BLaER1 treated with 17β-estradiol and CSF1 and Interleukin-3, amounts not matched to agents 10 nM and 100 nM (cell line): ENCODE data around the gene ACHE.
"Not testable (repeated sequence)": the region's sequence is repeated elsewhere in the genome, so short reads cannot be mapped to it uniquely, and the experiment has no call there.

ENCODE experiments used
- H3K27ac ChIP-seq, 11 experiments: shearing (Covaris generic); formaldehyde crosslinking; 2 replicates each; pipeline ENCODE4 v1.8.1; 2022
- H3K27me3 ChIP-seq, 11 experiments: shearing (Covaris generic); formaldehyde crosslinking; 2 replicates each; pipeline ENCODE4 v1.8.1; 2022
- H3K36me3 ChIP-seq, 11 experiments: shearing (Covaris generic); formaldehyde crosslinking; 2 replicates each; pipeline ENCODE4 v1.8.1; 2022
- H3K4me1 ChIP-seq, 10 experiments: shearing (Covaris generic); formaldehyde crosslinking; 2 replicates each; pipeline ENCODE4 v1.8.1; 2022
- H3K4me2 ChIP-seq, 11 experiments: shearing (Covaris generic); formaldehyde crosslinking; 2 replicates each; pipeline ENCODE4 v1.8.1; 2022
- H3K4me3 ChIP-seq, 10 experiments: shearing (Covaris generic); formaldehyde crosslinking; 2 replicates each; pipeline ENCODE4 v1.8.1; 2022
- H3K9ac ChIP-seq, 11 experiments: shearing (Covaris generic); formaldehyde crosslinking; 2 replicates each; pipeline ENCODE4 v1.8.1; 2022
- H3K9me3 ChIP-seq, 11 experiments: shearing (Covaris generic); formaldehyde crosslinking; replicated peaks in 1 of 11; 2 replicates each; pipeline ENCODE4 v1.8.1; 2022
- H4K20me1 ChIP-seq, 11 experiments: shearing (Covaris generic); formaldehyde crosslinking; 2 replicates each; pipeline ENCODE4 v1.8.1; 2022
- Cebpa-rat ChIP-seq, 11 experiments: shearing (Covaris generic); IDR thresholded peaks; 2 replicates each; pipeline ENCODE4 v1.8.1; 2022

ACHE gene

GRCh38 chr7:100861616-100861985 lies 34.1 kb downstream of the ACHE start:
- no peak for TF ChIP-seq Cebpa-rat (IDR thresholded peaks at IDR 0.05)
- no peak overlapping the region for H3K4me3 ChIP-seq
- no peak overlapping the region for H3K27ac ChIP-seq
- H3K27me3 ChIP-seq = no peaks in the 10 kb centered on the region
- no peaks in the 10 kb centered on the region for H3K9me3 ChIP-seq
- H3K4me1 ChIP-seq = peaks cover 26 to 64% (median 49%) of the 10 kb centered on the region in 10 experiments
- H3K36me3 ChIP-seq = peaks cover 43 to 94% (median 88%) of the 10 kb centered on the region in 11 experiments
- no peak overlapping the region for H3K4me2 ChIP-seq
- H3K9ac ChIP-seq = no peak overlapping the region
- peaks cover 27 to 79% (median 61%) of the 10 kb centered on the region in 11 experiments; a peak in 21 of 22 replicates for H4K20me1 ChIP-seq

- Histone ChIP-seq H3K4me1 (peaks cover 20 to 60% (median 46%) of the 10 kb centered on the region in 10 experiments), H3K9me3 (no peaks in the 10 kb centered on the region), H3K4me3 (no peak overlapping the region), H4K20me1 (peaks cover 31 to 86% (median 68%) of the 10 kb centered on the region in 11 experiments; a peak in 21 of 22 replicates), H3K4me2 (peak overlapping the region in 2 of 11 experiments; percentile 6 to 12; a peak in 5 of 22 replicates), H3K27me3 (no peaks in the 10 kb centered on the region), H3K36me3 (peaks cover 46 to 99% (median 94%) of the 10 kb centered on the region in 11 experiments), H3K27ac (no peak overlapping the region), H3K9ac (no peak overlapping the region)
- TF ChIP-seq Cebpa-rat (IDR thresholded peaks at IDR 0.05) = no peak
Measured at GRCh38 chr7:100860702-100861615, 34.7 kb downstream of the ACHE start.

- Histone ChIP-seq H3K9ac (no peak overlapping the region), H3K27ac (no peak overlapping the region)
Measured at GRCh38 chr7:100859856-100860255, 35.8 kb downstream of the ACHE start.

GRCh38 chr7:100856871-100857282 lies 38.8 kb downstream of the ACHE start:
- H3K4me3 ChIP-seq = no peak overlapping the region

More at GRCh38 chr7:100859856-100860255, 35.8 kb downstream of the ACHE start:
- Histone ChIP-seq H3K4me3 (no peak overlapping the region), H3K4me2 (no peak overlapping the region), H3K36me3 (peaks cover 46 to 100% (median 95%) of the 10 kb centered on the region in 11 experiments), H3K9me3 (no peaks in the 10 kb centered on the region), H3K4me1 (peaks cover 22 to 60% (median 45%) of the 10 kb centered on the region in 10 experiments), H4K20me1 (peaks cover 40 to 97% (median 79%) of the 10 kb centered on the region in 11 experiments; a peak in 21 of 22 replicates), H3K27me3 (no peaks in the 10 kb centered on the region)
- TF ChIP-seq Cebpa-rat (IDR thresholded peaks at IDR 0.05) = no peak

GRCh38 chr7:100855515-100855914 lies 40.2 kb downstream of the ACHE start:
- Histone ChIP-seq H3K9me3 (no peaks in the 10 kb centered on the region), H4K20me1 (peaks cover 52 to 78% (median 74%) of the 10 kb centered on the region in 11 experiments), H3K4me2 (peak overlapping the region in 8 of 11 experiments; percentile 35 to 100 (median 96); a peak in 13 of 22 replicates), H3K27me3 (no peaks in the 10 kb centered on the region), H3K9ac (peak overlapping the region in 7 of 11 experiments; percentile 10 to 84 (median 31); a peak in 4 of 22 replicates), H3K27ac (no peak overlapping the region), H3K36me3 (peaks cover 20 to 67% (median 59%) of the 10 kb centered on the region in 11 experiments), H3K4me1 (peaks cover 16 to 39% (median 37%) of the 10 kb centered on the region in 10 experiments), H3K4me3 (no peak overlapping the region)
- TF ChIP-seq Cebpa-rat (IDR thresholded peaks at IDR 0.05) = no peak

More at GRCh38 chr7:100856871-100857282, 38.8 kb downstream of the ACHE start:
- Histone ChIP-seq H3K27me3 (no peaks in the 10 kb centered on the region), H3K9me3 (no peaks in the 10 kb centered on the region), H3K4me1 (peaks cover 24 to 48% (median 36%) of the 10 kb centered on the region in 10 experiments), H3K27ac (no peak overlapping the region), H4K20me1 (peaks cover 52 to 91% (median 87%) of the 10 kb centered on the region in 11 experiments), H3K9ac (peak overlapping the region in 6 of 11 experiments; percentile 0 to 38 (median 22); a peak in 4 of 22 replicates), H3K36me3 (peaks cover 34 to 81% (median 72%) of the 10 kb centered on the region in 11 experiments), H3K4me2 (0 out of 22 replicates have a peak overlapping the region, but pooled peaks of 1 of the 11 experiments have one; percentile 6)
- no peak for TF ChIP-seq Cebpa-rat (IDR thresholded peaks at IDR 0.05)

GRCh38 chr7:100854899-100855298 lies 40.8 kb downstream of the ACHE start:
- Histone ChIP-seq H4K20me1 (peaks cover 49 to 72% (median 68%) of the 10 kb centered on the region in 11 experiments), H3K4me1 (peaks cover 15 to 37% (median 33%) of the 10 kb centered on the region in 10 experiments), H3K9ac (peak overlapping the region in 7 of 11 experiments; percentile 10 to 84 (median 50); a peak in 7 of 22 replicates), H3K4me2 (peak overlapping the region in 9 of 11 experiments; percentile 35 to 100 (median 97); a peak in 15 of 22 replicates), H3K36me3 (peaks cover 14 to 61% (median 52%) of the 10 kb centered on the region in 11 experiments)
- H3K27ac ChIP-seq, H3K27me3 ChIP-seq, H3K9me3 ChIP-seq, H3K4me3 ChIP-seq: not testable (repeated sequence)

- TF ChIP-seq Cebpa-rat (IDR thresholded peaks at IDR 0.05) = no peak
- Histone ChIP-seq H3K27ac (peak overlapping the region in 7 of 11 experiments; percentile 10 to 86 (median 33); a peak in 6 of 22 replicates), H3K4me2 (peak overlapping the region; percentile 85 to 100 (median 97)), H3K9ac (peak overlapping the region; percentile 57 to 86 (median 82); a peak in 20 of 22 replicates), H3K4me3 (peak overlapping the region; percentile 68 to 95 (median 83); a peak in 19 of 20 replicates), H3K4me1 (peaks cover 15 to 42% (median 34%) of the 10 kb centered on the region in 10 experiments), H3K9me3 (no peaks in the 10 kb centered on the region), H3K36me3 (peaks cover 14 to 55% (median 47%) of the 10 kb centered on the region in 11 experiments; a peak in 21 of 22 replicates), H4K20me1 (peaks cover 43 to 66% (median 62%) of the 10 kb centered on the region in 11 experiments), H3K27me3 (no peaks in the 10 kb centered on the region)
Measured at GRCh38 chr7:100854146-100854895, 41.4 kb downstream of the ACHE start.
